PC-3 (cell line): Measurements from ENCODE around the gene PKNOX2.

Experiments used
- EZH2 ChIP-seq: fragments of 300-600 bp; sonication (generic); IDR thresholded peaks from one replicate; pipeline ENCODE4 v1.6.1; 2017; ENCODE audit warnings: antibody characterized with exemption, mild to moderate bottlenecking, low read length; ENCODE audit not compliant: unreplicated experiment
- EZH2phosphoT487 ChIP-seq: fragments of 300-600 bp; sonication (generic); IDR thresholded peaks from 2 replicates; pipeline ENCODE4 v1.6.1; 2018; ENCODE audit warnings: mild to moderate bottlenecking, antibody characterized with exemption, low read length, borderline replicate concordance
- TF ChIP-seq, protein P1 (sequence below): fragments of 300-600 bp; sonication (generic); conservative IDR thresholded peaks from 2 replicates; pipeline ENCODE4 v1.5.1; 2017; ENCODE audit warnings: antibody characterized with exemption, low read depth, mild to moderate bottlenecking, low read length

GRCh38 chr11:125244166-125244565 is 79.6 kb downstream of the PKNOX2 start:
- TF ChIP-seq, protein P1, sequence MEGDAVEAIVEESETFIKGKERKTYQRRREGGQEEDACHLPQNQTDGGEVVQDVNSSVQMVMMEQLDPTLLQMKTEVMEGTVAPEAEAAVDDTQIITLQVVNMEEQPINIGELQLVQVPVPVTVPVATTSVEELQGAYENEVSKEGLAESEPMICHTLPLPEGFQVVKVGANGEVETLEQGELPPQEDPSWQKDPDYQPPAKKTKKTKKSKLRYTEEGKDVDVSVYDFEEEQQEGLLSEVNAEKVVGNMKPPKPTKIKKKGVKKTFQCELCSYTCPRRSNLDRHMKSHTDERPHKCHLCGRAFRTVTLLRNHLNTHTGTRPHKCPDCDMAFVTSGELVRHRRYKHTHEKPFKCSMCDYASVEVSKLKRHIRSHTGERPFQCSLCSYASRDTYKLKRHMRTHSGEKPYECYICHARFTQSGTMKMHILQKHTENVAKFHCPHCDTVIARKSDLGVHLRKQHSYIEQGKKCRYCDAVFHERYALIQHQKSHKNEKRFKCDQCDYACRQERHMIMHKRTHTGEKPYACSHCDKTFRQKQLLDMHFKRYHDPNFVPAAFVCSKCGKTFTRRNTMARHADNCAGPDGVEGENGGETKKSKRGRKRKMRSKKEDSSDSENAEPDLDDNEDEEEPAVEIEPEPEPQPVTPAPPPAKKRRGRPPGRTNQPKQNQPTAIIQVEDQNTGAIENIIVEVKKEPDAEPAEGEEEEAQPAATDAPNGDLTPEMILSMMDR: no peak
- TF ChIP-seq EZH2phosphoT487: no peak
- TF ChIP-seq EZH2: no peak
